Loucy (cell line): Measurements from ENCODE around the gene KRT33A.

Experiments used
- H2AFZ ChIP-seq: fragments of 200-600 bp; sonication (generic); 2 replicates; pipeline ENCODE4 v1.6.0; 2016; ENCODE audit warnings: antibody characterized with exemption, mild to moderate bottlenecking, low read length, moderate library complexity
- H3F3A ChIP-seq: fragments of 200-600 bp; 2 replicates; pipeline ENCODE4 v1.6.0; 2016; ENCODE audit warnings: antibody characterized with exemption, low read depth, mild to moderate bottlenecking
- H3K27me3 ChIP-seq: fragments of 200-600 bp; sonication (generic); 2 replicates; pipeline ENCODE4 v1.6.1; 2014; ENCODE audit warnings: low read length, mild to moderate bottlenecking; ENCODE audit not compliant: insufficient read depth, poor library complexity, severe bottlenecking
- H3K36me3 ChIP-seq: fragments of 200-600 bp; sonication (generic); 2 replicates; pipeline ENCODE4 v1.6.1; 2016; ENCODE audit warnings: low read length; ENCODE audit not compliant: insufficient read depth
- H3K4me1 ChIP-seq: fragments of 200-600 bp; sonication (generic); 2 replicates; pipeline ENCODE4 v1.5.1; 2014; ENCODE audit warnings: low read length, mild to moderate bottlenecking; ENCODE audit not compliant: insufficient read depth, poor library complexity, severe bottlenecking
- H3K4me2 ChIP-seq: fragments of 200-600 bp; sonication (generic); 2 replicates; pipeline ENCODE4 v1.6.0; 2014; ENCODE audit warnings: antibody characterized with exemption, low read length, low read depth, mild to moderate bottlenecking; ENCODE audit not compliant: poor library complexity, severe bottlenecking
- H3K4me3 ChIP-seq: fragments of 200-600 bp; sonication (generic); 2 replicates; pipeline ENCODE4 v1.5.1; 2014; ENCODE audit warnings: low read length, mild to moderate bottlenecking, mixed read lengths; ENCODE audit not compliant: poor library complexity, severe bottlenecking
- H3K79me2 ChIP-seq: fragments of 200-600 bp; sonication (generic); 2 replicates; pipeline ENCODE4 v1.6.1; 2014; ENCODE audit warnings: low read length; ENCODE audit not compliant: insufficient read depth
- H3K9ac ChIP-seq: fragments of 200-600 bp; sonication (generic); 2 replicates; pipeline ENCODE4 v1.6.0; 2014; ENCODE audit warnings: mild to moderate bottlenecking, low read depth, low read length, moderate library complexity; ENCODE audit not compliant: poor library complexity, severe bottlenecking
- H3K9me2 ChIP-seq: fragments of 200-600 bp; sonication (generic); replicated peaks from 2 replicates; pipeline ENCODE4 v1.6.1; 2016; ENCODE audit warnings: low read depth, low read length, mixed read lengths
- H3K9me3 ChIP-seq: fragments of 200-600 bp; sonication (generic); 2 replicates; pipeline ENCODE4 v1.6.1; 2014; ENCODE audit warnings: mild to moderate bottlenecking, antibody characterized with exemption, low read length, low read depth; ENCODE audit not compliant: insufficient read depth
- H4K20me1 ChIP-seq: fragments of 200-600 bp; sonication (generic); 2 replicates; pipeline ENCODE4 v1.6.0; 2014; ENCODE audit warnings: antibody characterized with exemption, low read length, mild to moderate bottlenecking; ENCODE audit not compliant: insufficient read depth, poor library complexity, severe bottlenecking
- CTCF ChIP-seq: fragments of 200-600 bp; sonication (generic); conservative IDR thresholded peaks from 2 replicates; pipeline ENCODE4 v1.5.1; 2014; ENCODE audit warnings: mild to moderate bottlenecking, antibody characterized with exemption, low read length
- EZH2phosphoT487 ChIP-seq: fragments of 200-600 bp; IDR thresholded peaks from 2 replicates; pipeline ENCODE4 v1.6.1; 2018; ENCODE audit warnings: antibody characterized with exemption, mild to moderate bottlenecking, moderate library complexity, borderline replicate concordance

Gene KRT33A

GRCh38 chr17:41340494-41340893, 10.1 kb downstream of the KRT33A start:
- Histone ChIP-seq H3K27me3 (no peaks in the 10 kb centered on the region), H2AFZ (no peak overlapping the region), H4K20me1 (no peaks in the 10 kb centered on the region), H3K4me3 (no peak overlapping the region), H3K9me2 (no peaks in the 10 kb centered on the region), H3K9me3 (no peaks in the 10 kb centered on the region), H3K4me2 (no peak overlapping the region), H3K36me3 (no peaks in the 10 kb centered on the region), H3K4me1 (peaks cover 6% of the 10 kb centered on the region), H3F3A (no peaks in the 10 kb centered on the region), H3K9ac (no peak overlapping the region), H3K79me2 (no peaks in the 10 kb centered on the region)
- TF ChIP-seq CTCF (no peak), EZH2phosphoT487 (no peak)

DNA sequence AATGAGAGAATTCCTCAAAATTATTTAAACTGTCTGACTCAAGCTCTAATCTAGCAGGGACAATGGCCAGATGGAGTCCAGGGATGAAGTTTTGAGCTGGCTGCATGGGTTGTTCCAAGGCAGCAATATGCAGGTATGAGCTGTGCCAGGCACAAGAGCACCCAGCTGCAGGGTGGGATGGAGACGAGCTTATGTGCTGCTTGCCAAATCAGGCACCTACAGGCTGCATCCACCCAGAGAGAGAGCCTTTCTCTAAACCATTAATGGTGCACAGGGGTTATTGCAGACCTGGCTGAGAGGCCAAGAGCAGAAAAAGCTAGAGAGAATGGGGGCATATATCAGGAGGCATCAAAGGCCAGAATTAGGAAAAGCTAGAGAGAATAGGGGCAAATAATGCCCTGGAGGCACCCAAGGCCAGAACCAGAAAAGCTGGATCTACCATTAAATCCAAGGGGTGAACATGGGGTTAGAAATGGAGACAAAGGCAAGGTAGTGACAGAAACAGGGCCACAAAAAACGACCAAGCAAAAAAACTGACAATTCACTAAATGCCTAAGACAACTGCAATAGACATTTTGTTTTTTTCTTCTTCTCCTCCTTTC, 11.0 kb downstream of the KRT33A start:
- H3K79me2 ChIP-seq: no peaks in the 10 kb centered on the region
- H3K27me3 ChIP-seq: no peaks in the 10 kb centered on the region
- peaks cover 6% of the 10 kb centered on the region for H3K4me1 ChIP-seq
- TF ChIP-seq EZH2phosphoT487: no peak
- TF ChIP-seq CTCF: no peak
- no peaks in the 10 kb centered on the region for H3F3A ChIP-seq
- H3K36me3 ChIP-seq: no peaks in the 10 kb centered on the region
- no peaks in the 10 kb centered on the region for H3K9me2 ChIP-seq
- H3K4me3 ChIP-seq: no peak overlapping the region
- H2AFZ ChIP-seq: no peak overlapping the region
- no peak overlapping the region for H3K4me2 ChIP-seq
- H3K9me3 ChIP-seq: no peaks in the 10 kb centered on the region
- H3K9ac ChIP-seq: no peak overlapping the region
- no peaks in the 10 kb centered on the region for H4K20me1 ChIP-seq

- no peak overlapping the region for H2AFZ ChIP-seq
- no peak overlapping the region for H3K4me3 ChIP-seq
- no peaks in the 10 kb centered on the region for H4K20me1 ChIP-seq
- no peaks in the 10 kb centered on the region for H3F3A ChIP-seq
- H3K9ac ChIP-seq: no peak overlapping the region
- H3K4me2 ChIP-seq: no peak overlapping the region
- peaks cover 6% of the 10 kb centered on the region for H3K4me1 ChIP-seq
- no peaks in the 10 kb centered on the region for H3K79me2 ChIP-seq
- TF ChIP-seq CTCF (no peak), EZH2phosphoT487 (no peak)
- no peaks in the 10 kb centered on the region for H3K36me3 ChIP-seq
- no peaks in the 10 kb centered on the region for H3K9me3 ChIP-seq
- H3K27me3 ChIP-seq: no peaks in the 10 kb centered on the region
- H3K9me2 ChIP-seq: no peaks in the 10 kb centered on the region
Measured at GRCh38 chr17:41338961-41339485, 11.6 kb downstream of the KRT33A start.
